Stimulated activated CD8-positive, alpha-beta memory T cell treated with anti-CD3 and anti-CD28 coated beads, Interleukin-7, amount 100 ng/mL, for 24 hours (primary cell): ENCODE results near the gene GDPD2.
"Not testable (repeated sequence)": the region's sequence is repeated elsewhere in the genome, so short reads cannot be mapped to it uniquely, and the experiment has no call there.

Source experiments
- DNase-seq: peaks from one replicate; pipeline ENCODE4 v3.0.0-alpha.2; 2020; ENCODE audit warnings: low read depth

Gene GDPD2, protein sequence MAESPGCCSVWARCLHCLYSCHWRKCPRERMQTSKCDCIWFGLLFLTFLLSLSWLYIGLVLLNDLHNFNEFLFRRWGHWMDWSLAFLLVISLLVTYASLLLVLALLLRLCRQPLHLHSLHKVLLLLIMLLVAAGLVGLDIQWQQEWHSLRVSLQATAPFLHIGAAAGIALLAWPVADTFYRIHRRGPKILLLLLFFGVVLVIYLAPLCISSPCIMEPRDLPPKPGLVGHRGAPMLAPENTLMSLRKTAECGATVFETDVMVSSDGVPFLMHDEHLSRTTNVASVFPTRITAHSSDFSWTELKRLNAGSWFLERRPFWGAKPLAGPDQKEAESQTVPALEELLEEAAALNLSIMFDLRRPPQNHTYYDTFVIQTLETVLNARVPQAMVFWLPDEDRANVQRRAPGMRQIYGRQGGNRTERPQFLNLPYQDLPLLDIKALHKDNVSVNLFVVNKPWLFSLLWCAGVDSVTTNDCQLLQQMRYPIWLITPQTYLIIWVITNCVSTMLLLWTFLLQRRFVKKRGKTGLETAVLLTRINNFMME

GRCh38 chrX:70422851-70423341 lies at the start of gene GDPD2:
TSS of gene GDPD2 (plus strand) at chrX:70423314. CDS start at chrX:70424985, 1,671 bp downstream.
- DNase-seq: no peak

DNA sequence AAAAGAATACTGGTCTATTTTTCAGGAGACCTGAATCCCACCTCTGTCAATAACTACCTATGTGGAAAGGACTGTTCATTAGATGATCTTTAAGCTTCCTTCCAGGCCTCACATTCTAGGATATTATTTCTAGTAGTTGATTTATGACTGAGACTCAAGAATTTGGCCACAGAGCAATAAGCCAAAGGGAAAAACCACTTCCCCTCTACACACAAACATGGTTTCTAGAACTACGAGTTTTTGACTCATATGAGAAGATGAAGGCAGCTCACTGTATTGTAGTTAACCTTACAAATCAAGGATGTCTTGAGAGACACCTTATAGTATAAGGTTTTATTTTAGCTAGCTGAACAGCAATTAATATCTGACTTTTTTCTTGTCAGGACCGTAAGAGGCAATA lies 36.9 kb upstream of the GDPD2 start:
- DNase-seq: no peak

- DNase-seq: no peak
These were observed 24.2 kb upstream of the GDPD2 start for GRCh38 chrX:70398899-70399298.

DNA sequence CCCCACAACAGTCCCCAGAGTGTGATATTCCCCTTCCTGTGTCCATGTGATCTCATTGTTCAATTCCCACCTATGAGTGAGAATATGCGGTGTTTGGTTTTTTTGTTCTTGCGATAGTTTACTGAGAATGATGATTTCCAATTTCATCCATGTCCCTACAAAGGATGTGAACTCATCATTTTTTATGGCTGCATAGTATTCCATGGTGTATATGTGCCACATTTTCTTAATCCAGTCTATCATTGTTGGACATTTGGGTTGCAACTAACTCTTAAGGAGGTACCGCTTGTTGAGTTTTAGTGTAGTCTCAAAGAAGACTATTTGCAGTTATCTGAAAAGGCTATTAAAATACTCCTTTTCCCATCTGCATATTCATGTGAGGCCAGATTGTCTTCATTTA lies 22.9 kb upstream of the GDPD2 start:
- not testable (repeated sequence) for DNase-seq

- DNase-seq: no peak
These were observed 20.4 kb upstream of the GDPD2 start for GRCh38 chrX:70402721-70403120.

DNA sequence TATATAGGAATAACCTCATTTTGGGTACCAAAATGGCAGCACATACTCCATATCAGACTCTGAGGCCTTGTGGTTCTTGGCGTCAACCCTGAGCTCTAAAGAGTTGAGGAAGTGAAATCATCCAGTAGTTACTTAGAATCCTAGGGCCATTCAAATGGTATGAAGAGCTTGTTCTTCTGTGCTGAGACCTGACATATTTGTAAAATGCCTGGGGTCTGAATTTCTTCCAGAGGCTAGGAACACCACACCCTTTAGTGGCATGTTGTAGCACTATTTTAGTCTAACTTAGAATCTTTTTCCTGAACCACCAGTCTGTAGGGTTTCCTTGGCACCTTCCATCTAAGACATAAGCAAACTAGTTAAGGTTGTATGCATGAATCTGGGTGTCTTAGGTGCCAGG lies 18.1 kb upstream of the GDPD2 start:
- DNase-seq: no peak

DNA sequence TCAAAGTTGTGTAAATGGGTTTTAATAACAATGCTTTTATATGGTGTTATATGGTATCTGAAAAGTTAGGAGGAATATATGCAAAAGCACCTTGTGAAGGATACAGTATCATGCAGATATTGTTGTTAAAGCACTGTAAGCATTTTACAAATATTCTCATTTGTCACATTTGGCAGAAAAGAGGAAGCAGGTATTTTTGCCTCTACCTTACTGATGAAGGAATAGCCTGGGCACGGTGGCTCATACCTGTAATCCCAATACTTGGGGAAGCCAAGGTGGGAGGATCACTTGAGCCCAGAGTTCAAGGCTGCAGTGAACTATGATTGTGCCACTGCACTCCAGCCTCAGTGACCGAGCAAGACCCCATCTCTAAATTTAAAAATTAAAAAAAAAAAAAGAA lies 12.2 kb upstream of the GDPD2 start:
- DNase-seq: no peak

GRCh38 chrX:70411475-70411874 lies 11.6 kb upstream of the GDPD2 start:
- DNase-seq: no peak

GRCh38 chrX:70421618-70422017 lies 1.5 kb upstream of the GDPD2 start:
- no peak for DNase-seq

GRCh38 chrX:70423936-70424675 lies 992 bp downstream of the GDPD2 start:
- no peak for DNase-seq

GRCh38 chrX:70424801-70425200 lies 1.7 kb downstream of the GDPD2 start:
- DNase-seq: no peak

DNA sequence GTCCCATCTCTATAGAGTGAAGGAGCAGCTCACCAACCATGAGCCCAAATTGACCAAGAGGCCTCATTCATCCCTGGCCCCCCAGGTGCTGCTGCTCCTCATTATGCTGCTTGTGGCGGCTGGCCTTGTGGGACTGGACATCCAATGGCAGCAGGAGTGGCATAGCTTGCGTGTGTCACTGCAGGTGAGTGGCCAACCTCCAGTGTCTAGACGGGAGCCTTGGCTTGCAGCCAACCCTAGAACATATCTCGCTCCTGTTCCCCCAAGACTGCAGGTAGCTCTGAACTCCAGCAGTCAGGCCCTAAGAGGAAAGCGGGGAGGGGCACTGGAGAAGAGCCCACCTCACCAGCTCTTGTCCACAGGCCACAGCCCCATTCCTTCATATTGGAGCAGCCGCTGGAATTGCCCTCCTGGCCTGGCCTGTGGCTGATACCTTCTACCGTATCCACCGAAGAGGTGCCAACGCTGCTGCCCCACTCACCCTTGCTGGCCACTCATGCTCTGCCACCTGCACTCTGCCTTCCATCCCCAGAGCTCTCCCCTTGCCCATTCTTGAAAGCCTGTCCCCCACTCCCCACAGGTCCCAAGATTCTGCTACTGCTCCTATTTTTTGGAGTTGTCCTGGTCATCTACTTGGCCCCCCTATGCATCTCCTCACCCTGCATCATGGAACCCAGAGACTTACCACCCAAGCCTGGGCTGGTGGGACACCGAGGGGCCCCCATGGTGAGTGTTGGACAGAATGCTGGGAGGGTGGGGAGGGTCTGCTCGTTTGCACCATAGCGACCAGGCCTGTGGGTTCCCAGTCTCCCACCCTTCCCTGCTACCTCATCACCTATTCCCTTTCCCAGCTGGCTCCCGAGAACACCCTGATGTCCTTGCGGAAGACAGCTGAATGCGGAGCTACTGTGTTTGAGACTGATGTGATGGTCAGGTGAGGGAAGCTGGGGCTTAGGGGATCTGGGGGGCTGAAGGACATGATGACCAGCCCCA lies 3.5 kb downstream of the GDPD2 start:
- DNase-seq: no peak

DNA sequence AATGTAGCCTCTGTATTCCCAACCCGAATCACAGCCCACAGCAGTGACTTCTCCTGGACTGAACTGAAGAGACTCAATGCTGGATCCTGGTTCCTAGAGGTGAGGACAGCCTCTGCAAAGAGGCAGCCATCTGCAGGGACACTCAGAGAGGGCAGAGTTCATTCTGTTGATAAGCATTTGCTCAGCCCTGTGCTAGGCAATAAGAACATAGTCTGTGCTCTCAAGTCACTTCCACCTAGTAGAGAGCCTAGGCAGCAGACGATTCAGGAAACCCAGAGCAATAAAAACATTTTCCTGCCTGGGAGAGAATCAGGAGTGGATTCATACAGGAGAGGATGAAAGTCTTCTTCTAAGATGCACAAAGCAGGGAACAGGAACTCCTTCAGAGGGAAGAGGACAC lies 4.3 kb downstream of the GDPD2 start:
- DNase-seq: no peak

DNA sequence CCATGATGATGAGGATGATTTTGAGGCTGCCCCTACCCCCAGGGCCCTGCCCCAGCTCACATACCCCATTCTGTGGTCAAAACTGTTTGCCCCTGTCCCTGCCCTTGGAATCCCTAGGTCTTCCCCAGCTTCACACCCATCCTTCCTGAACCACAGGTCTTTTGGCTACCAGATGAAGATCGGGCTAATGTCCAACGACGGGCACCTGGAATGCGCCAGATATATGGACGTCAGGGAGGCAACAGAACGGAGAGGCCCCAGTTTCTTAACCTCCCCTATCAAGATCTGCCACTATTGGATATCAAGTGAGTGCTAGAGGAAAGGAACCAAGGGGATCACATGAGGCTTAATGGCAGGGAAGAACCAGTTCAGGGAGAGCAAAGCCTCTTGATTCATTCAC lies 6.6 kb downstream of the GDPD2 start:
- DNase-seq: no peak

GRCh38 chrX:70432936-70433847 lies 10.1 kb downstream of the GDPD2 start:
- no peak for DNase-seq

GRCh38 chrX:70433848-70434351 lies 10.8 kb downstream of the GDPD2 start:
- peak; percentile 38 for DNase-seq

- peak; percentile 25 for DNase-seq
These were observed 11.3 kb downstream of the GDPD2 start for GRCh38 chrX:70434352-70434866.

DNA sequence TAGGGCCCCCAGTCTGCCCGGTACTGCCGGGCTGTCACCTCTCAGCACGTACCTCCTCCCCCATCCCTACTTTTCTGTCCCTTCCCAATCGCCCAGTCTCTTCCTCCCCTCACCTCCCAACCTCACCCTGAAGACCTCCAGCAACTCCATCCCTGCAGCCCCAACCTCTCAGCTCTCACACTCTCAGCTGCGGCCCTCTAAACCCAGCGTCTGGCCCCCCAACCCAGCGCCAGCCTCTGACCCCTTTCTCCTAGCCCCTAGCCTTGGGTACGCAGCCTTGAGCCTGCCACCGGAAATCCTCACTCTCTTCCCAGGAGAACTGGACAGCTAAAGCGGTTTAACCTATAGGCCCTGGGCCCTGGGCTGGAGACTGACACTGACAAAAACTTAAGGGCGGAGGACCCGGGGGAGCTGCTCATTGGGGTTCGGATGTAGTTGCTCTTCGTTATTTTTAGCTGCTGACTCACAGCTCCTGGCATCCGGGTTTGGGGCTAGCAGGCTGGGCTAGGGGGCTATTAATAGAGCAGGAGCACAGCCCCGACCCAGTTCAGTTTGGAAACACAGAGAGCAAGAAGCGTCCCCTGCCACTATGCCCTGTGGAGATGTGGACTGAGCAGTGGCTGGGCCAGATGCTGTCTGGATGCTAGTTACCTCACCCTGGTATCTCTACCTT lies 11.9 kb downstream of the GDPD2 start:
- no peak for DNase-seq

DNA sequence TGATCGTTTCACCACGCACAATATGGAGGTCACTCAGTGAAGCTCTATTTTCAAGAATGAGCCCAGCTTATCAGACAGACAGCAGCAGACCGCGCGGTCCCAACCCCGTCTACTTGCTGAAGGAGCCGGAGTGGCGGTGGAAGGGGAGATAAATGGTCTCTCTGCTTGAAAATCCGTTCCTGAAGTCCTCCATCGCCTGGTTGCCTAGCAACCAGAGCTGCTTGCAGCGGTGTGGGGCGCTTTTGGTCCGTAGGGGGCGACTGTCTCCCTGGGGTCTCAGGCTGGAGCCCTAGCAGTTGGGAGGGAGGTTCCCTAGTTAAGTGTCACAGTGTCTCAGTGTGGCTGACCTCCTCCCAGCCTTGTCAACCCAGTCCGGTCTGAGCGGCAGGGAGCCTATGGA lies 13.2 kb downstream of the GDPD2 start:
- no peak for DNase-seq

GRCh38 chrX:70437011-70437410 lies 13.9 kb downstream of the GDPD2 start:
- no peak for DNase-seq
